Neural cell (in vitro differentiated cells): ENCODE measurements around the gene PLEKHO2. TPM values are rescaled to one million over a fixed set of nuclear protein-coding genes. Genes with fewer than 3 reads are reported as not detected.

Experiments used
- H2AFZ ChIP-seq: fragments of 200-600, 300-800 bp; sonication (generic), shearing (Covaris generic); 2 replicates; pipeline ENCODE4 v1.6.0; 2014; ENCODE audit warnings: low read depth, mild to moderate bottlenecking, antibody characterized with exemption, low read length, moderate library complexity
- H3F3A ChIP-seq: fragments of 200-600 bp; shearing (Covaris generic); 2 replicates; pipeline ENCODE4 v1.6.1; 2016; ENCODE audit warnings: mild to moderate bottlenecking, moderate library complexity, mixed read lengths, antibody characterized with exemption, low read length; ENCODE audit not compliant: insufficient read depth, poor library complexity, severe bottlenecking
- H3K27ac ChIP-seq: fragments of 200-600, 300-800 bp; sonication (generic), shearing (Covaris generic); 2 replicates; pipeline ENCODE4 v1.5.1; 2014; ENCODE audit warnings: mild to moderate bottlenecking, low read length, moderate library complexity
- H3K27me3 ChIP-seq: fragments of 300-800, 200-600 bp; sonication (generic), shearing (Covaris generic); 2 replicates; pipeline ENCODE4 v1.6.0; 2014; ENCODE audit warnings: mild to moderate bottlenecking, low read depth, low read length, moderate library complexity; ENCODE audit not compliant: insufficient read depth
- H3K36me3 ChIP-seq: fragments of 300-800, 200-600 bp; sonication (generic), shearing (Covaris generic); 2 replicates; pipeline ENCODE4 v1.5.1; 2014; ENCODE audit warnings: mild to moderate bottlenecking, antibody characterized with exemption, low read length, moderate library complexity; ENCODE audit not compliant: insufficient read depth
- H3K4me2 ChIP-seq: fragments of 300-800, 200-600 bp; sonication (generic), shearing (Covaris generic); 2 replicates; pipeline ENCODE4 v1.6.0; 2014; ENCODE audit warnings: mild to moderate bottlenecking, low read length
- H3K4me3 ChIP-seq: fragments of 300-800, 200-600 bp; sonication (generic), shearing (Covaris generic); 2 replicates; pipeline ENCODE4 v1.5.1; 2014; ENCODE audit warnings: mild to moderate bottlenecking, low read length, moderate library complexity
- H3K79me2 ChIP-seq: fragments of 200-600 bp; shearing (Covaris generic); replicated peaks from 2 replicates; pipeline ENCODE4 v1.6.0; 2014; ENCODE audit warnings: mild to moderate bottlenecking, low read length, moderate library complexity; ENCODE audit not compliant: insufficient read depth
- H3K9ac ChIP-seq: fragments of 300-800, 200-600 bp; sonication (generic), shearing (Covaris generic); 2 replicates; pipeline ENCODE4 v1.6.1; 2016; ENCODE audit warnings: mild to moderate bottlenecking, low read length, mixed read lengths
- H3K9me2 ChIP-seq: fragments of 200-600 bp; shearing (Covaris generic); 2 replicates; pipeline ENCODE4 v1.6.1; 2016; ENCODE audit warnings: mild to moderate bottlenecking, low read length, mixed read lengths; ENCODE audit not compliant: insufficient read depth
- H3K9me3 ChIP-seq: fragments of 200-600, 300-800 bp; sonication (generic), shearing (Covaris generic); 2 replicates; pipeline ENCODE4 v1.6.1; 2016; ENCODE audit warnings: mild to moderate bottlenecking, mixed run types, low read length, moderate library complexity, mixed read lengths
- H4K20me1 ChIP-seq: fragments of 200-600 bp; shearing (Covaris generic); 2 replicates; pipeline ENCODE4 v1.6.1; 2016; ENCODE audit warnings: mild to moderate bottlenecking, mixed run types; ENCODE audit not compliant: insufficient read depth
- EP300 ChIP-seq: fragments of 450-650 bp; conservative IDR thresholded peaks from 2 replicates; pipeline ENCODE4 v1.6.1; 2014; ENCODE audit warnings: antibody characterized with exemption, mild to moderate bottlenecking, moderate library complexity; ENCODE audit not compliant: poor library complexity, severe bottlenecking
- EZH2 ChIP-seq: fragments of 200-600, 300-800 bp; shearing (Covaris generic), sonication (generic); IDR thresholded peaks from 2 replicates; pipeline ENCODE4 v1.6.1; 2014; ENCODE audit warnings: antibody characterized with exemption, low read length, borderline replicate concordance, mild to moderate bottlenecking; ENCODE audit not compliant: insufficient read depth, poor library complexity, severe bottlenecking
- MXI1 ChIP-seq: fragments of 450-650 bp; conservative IDR thresholded peaks from 2 replicates; pipeline ENCODE4 v1.6.1; 2014; ENCODE audit warnings: antibody characterized with exemption, mild to moderate bottlenecking; ENCODE audit not compliant: poor library complexity, severe bottlenecking
- POLR2AphosphoS5 ChIP-seq: IDR thresholded peaks from 2 replicates; pipeline ENCODE4 v1.6.1; 2012
- RAD21 ChIP-seq: fragments of 450-650 bp; conservative IDR thresholded peaks from 2 replicates; pipeline ENCODE4 v1.6.1; 2014; ENCODE audit warnings: antibody characterized with exemption, mild to moderate bottlenecking, moderate library complexity
- SMC3 ChIP-seq: fragments of 450-650 bp; conservative IDR thresholded peaks from 2 replicates; pipeline ENCODE4 v1.6.1; 2014; ENCODE audit warnings: antibody characterized with exemption, mild to moderate bottlenecking, moderate library complexity; ENCODE audit not compliant: poor library complexity
- TAF1 ChIP-seq: IDR thresholded peaks from 2 replicates; pipeline ENCODE4 v1.6.1; 2012; ENCODE audit warnings: low read depth
- polyA plus RNA-seq: library from polyadenylated mRNA; depleted of rRNA; stranded (reverse); fragments of >200 nt; gene quantifications from 2 replicates; pipeline ENCODE4 v1.2.3, GENCODE V29; 2014
- TF ChIP-seq, protein P1 (sequence below): IDR thresholded peaks from 2 replicates; pipeline ENCODE4 v1.6.1; 2012; ENCODE audit warnings: borderline replicate concordance
- TF ChIP-seq, protein P2 (sequence below): fragments of 450-650 bp; IDR thresholded peaks from 2 replicates; pipeline ENCODE4 v1.5.1; 2014; ENCODE audit warnings: antibody characterized with exemption, mild to moderate bottlenecking, moderate library complexity; ENCODE audit not compliant: poor library complexity, severe bottlenecking

The PLEKHO2 gene
- polyA plus RNA-seq, 1 donor from 2014 or later = 1.3 TPM

DNA sequence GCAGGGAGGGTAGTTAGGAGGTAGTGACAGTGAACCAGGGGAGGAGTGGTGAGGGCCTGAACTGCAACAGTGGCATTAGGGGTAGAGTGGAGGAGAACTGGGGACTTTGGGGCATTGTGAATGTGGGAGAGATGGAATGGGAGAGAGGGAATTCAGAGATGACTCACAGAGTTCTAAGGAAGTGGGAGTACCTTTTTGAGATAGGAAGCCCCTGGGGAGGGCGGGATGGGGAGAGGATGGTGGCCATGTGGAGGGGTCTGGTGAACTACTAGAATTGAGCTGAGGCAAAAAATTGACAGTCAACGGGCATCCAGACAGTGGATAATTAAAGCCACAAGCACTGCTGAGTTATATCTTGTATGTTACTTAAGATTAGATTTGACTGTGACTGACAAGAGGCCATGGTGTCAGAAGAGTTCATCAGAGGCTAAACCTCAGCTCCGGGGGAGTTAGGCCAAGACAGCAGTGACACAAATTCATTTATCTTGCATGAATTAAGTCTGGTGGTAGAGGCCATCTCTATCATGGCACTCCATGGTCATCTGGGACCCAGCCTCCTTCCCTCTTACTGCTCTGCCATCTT lies 34.0 kb downstream of the PLEKHO2 start:
- no peak for TF ChIP-seq POLR2AphosphoS5
- no peak for TF ChIP-seq EP300
- no peak for TF ChIP-seq SMC3
- TF ChIP-seq, protein P1, sequence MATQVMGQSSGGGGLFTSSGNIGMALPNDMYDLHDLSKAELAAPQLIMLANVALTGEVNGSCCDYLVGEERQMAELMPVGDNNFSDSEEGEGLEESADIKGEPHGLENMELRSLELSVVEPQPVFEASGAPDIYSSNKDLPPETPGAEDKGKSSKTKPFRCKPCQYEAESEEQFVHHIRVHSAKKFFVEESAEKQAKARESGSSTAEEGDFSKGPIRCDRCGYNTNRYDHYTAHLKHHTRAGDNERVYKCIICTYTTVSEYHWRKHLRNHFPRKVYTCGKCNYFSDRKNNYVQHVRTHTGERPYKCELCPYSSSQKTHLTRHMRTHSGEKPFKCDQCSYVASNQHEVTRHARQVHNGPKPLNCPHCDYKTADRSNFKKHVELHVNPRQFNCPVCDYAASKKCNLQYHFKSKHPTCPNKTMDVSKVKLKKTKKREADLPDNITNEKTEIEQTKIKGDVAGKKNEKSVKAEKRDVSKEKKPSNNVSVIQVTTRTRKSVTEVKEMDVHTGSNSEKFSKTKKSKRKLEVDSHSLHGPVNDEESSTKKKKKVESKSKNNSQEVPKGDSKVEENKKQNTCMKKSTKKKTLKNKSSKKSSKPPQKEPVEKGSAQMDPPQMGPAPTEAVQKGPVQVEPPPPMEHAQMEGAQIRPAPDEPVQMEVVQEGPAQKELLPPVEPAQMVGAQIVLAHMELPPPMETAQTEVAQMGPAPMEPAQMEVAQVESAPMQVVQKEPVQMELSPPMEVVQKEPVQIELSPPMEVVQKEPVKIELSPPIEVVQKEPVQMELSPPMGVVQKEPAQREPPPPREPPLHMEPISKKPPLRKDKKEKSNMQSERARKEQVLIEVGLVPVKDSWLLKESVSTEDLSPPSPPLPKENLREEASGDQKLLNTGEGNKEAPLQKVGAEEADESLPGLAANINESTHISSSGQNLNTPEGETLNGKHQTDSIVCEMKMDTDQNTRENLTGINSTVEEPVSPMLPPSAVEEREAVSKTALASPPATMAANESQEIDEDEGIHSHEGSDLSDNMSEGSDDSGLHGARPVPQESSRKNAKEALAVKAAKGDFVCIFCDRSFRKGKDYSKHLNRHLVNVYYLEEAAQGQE = no peak
- no peak for TF ChIP-seq MXI1
- no peak for TF ChIP-seq TAF1
- TF ChIP-seq, protein P2, sequence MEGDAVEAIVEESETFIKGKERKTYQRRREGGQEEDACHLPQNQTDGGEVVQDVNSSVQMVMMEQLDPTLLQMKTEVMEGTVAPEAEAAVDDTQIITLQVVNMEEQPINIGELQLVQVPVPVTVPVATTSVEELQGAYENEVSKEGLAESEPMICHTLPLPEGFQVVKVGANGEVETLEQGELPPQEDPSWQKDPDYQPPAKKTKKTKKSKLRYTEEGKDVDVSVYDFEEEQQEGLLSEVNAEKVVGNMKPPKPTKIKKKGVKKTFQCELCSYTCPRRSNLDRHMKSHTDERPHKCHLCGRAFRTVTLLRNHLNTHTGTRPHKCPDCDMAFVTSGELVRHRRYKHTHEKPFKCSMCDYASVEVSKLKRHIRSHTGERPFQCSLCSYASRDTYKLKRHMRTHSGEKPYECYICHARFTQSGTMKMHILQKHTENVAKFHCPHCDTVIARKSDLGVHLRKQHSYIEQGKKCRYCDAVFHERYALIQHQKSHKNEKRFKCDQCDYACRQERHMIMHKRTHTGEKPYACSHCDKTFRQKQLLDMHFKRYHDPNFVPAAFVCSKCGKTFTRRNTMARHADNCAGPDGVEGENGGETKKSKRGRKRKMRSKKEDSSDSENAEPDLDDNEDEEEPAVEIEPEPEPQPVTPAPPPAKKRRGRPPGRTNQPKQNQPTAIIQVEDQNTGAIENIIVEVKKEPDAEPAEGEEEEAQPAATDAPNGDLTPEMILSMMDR = no peak
- TF ChIP-seq RAD21 = no peak
- TF ChIP-seq EZH2 = no peak
- no peaks in the 10 kb centered on the region for H3K9me3 ChIP-seq
- H3K27me3 ChIP-seq = no peaks in the 10 kb centered on the region
- no peak overlapping the region for H3K4me3 ChIP-seq
- no peak overlapping the region for H3K9ac ChIP-seq
- no peaks in the 10 kb centered on the region for H4K20me1 ChIP-seq
- H3F3A ChIP-seq = no peaks in the 10 kb centered on the region
- no peaks in the 10 kb centered on the region for H3K79me2 ChIP-seq
- no peaks in the 10 kb centered on the region for H3K9me2 ChIP-seq
- no peak overlapping the region for H3K4me2 ChIP-seq
- H3K36me3 ChIP-seq = no peaks in the 10 kb centered on the region
- H3K27ac ChIP-seq = no peak overlapping the region
- H2AFZ ChIP-seq = no peak overlapping the region

DNA sequence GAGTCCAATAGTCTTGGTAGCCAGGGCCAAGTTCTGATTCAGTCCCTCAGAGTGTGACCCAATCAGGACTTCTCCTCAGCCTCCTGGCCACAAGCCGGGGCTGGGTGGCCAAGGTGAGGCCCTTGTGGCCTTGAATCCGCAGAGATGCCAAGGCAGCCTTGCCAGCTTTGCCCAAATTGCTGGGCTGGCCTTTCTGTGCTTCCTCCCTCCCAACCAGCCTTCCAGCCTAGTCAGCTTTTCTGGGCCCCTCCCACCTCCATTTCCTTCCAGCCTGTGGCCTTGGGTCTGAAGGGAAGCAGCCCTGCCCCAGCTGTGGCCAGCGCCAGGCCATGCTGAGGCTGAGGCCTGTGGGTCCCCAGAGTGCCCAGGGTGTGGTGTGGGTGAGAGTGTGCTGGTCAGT lies 35.7 kb downstream of the PLEKHO2 start:
- TF ChIP-seq SMC3 (no peak), EP300 (no peak), TAF1 (no peak), EZH2 (no peak), POLR2AphosphoS5 (no peak), RAD21 (no peak), MXI1 (no peak)
- TF ChIP-seq, protein P2 = no peak
- TF ChIP-seq, protein P1 = no peak
- Histone ChIP-seq H3K27ac (no peak overlapping the region), H3K4me3 (no peak overlapping the region), H3K4me2 (no peak overlapping the region), H3K27me3 (no peaks in the 10 kb centered on the region), H2AFZ (no peak overlapping the region), H4K20me1 (no peaks in the 10 kb centered on the region), H3F3A (no peaks in the 10 kb centered on the region), H3K79me2 (no peaks in the 10 kb centered on the region), H3K9me3 (no peaks in the 10 kb centered on the region), H3K9me2 (no peaks in the 10 kb centered on the region), H3K9ac (no peak overlapping the region), H3K36me3 (no peaks in the 10 kb centered on the region)
